Caco-2 (cell line): ENCODE measurements around the gene TEAD1. TPM values are rescaled to one million over a fixed set of nuclear protein-coding genes. Genes with fewer than 3 reads are reported as not detected.

ENCODE experiments used
- BruUV-seq: library from RNA; stranded (reverse); fragments of 400-500 nt; replicated peaks from 2 replicates; lab custom pipeline; 2021; lab: Mats Ljungman, UMichigan
- CTCF ChIA-PET: fragments of 300-600 bp; sonication (Branson Sonifier 250); formaldehyde crosslinking; loops from one replicate; lab custom pipeline; 2022; ENCODE audit warnings: antibody characterized with exemption; lab: Charles Lee
- POLR2A ChIA-PET: fragments of 300-600 bp; sonication (Branson Sonifier 250); formaldehyde crosslinking; loops from one replicate; lab custom pipeline; 2022; ENCODE audit warnings: antibody characterized with exemption; lab: Charles Lee
- DNase-seq, 2 experiments: peaks; one replicate each; pipeline versions ENCODE4 v3.0.0 to v3.0.0-alpha.2; 2020 to 2022
- H3K27me3 ChIP-seq: replicated peaks from 2 replicates; pipeline ENCODE4 v1.6.0; 2011; ENCODE audit warnings: low read length; ENCODE audit not compliant: control insufficient read depth, insufficient read depth
- H3K36me3 ChIP-seq: 2 replicates; pipeline ENCODE4 v1.5.1; 2011; ENCODE audit warnings: low read length; ENCODE audit not compliant: control insufficient read depth, insufficient read depth
- H3K4me1 ChIP-seq: fragments of 250-450 bp; sonication (Bioruptor Pico); 2 replicates; pipeline ENCODE4 v1.5.1; 2020; ENCODE audit warnings: mild to moderate bottlenecking
- H3K4me3 ChIP-seq: 2 replicates; pipeline ENCODE4 v1.5.1; 2011; ENCODE audit warnings: low read depth, mild to moderate bottlenecking, control low read depth, low read length
- H3K9me3 ChIP-seq: fragments of 250-450 bp; sonication (Bioruptor Pico); 2 replicates; pipeline ENCODE4 v1.5.1; 2020; ENCODE audit warnings: mild to moderate bottlenecking, moderate library complexity
- H3K27ac Mint-ChIP-seq: one replicate; pipeline ENCODE4 v1.8.0; 2022; ENCODE audit warnings: mixed read lengths; ENCODE audit not compliant: unreplicated experiment
- H3K27me3 Mint-ChIP-seq: one replicate; pipeline ENCODE4 v1.8.0; 2022; ENCODE audit warnings: mixed read lengths; ENCODE audit not compliant: insufficient read depth, unreplicated experiment
- H3K36me3 Mint-ChIP-seq: one replicate; pipeline ENCODE4 v1.8.0; 2022; ENCODE audit warnings: mild to moderate bottlenecking, mixed read lengths; ENCODE audit not compliant: insufficient read depth, unreplicated experiment
- H3K4me1 Mint-ChIP-seq: one replicate; pipeline ENCODE4 v1.8.0; 2022; ENCODE audit warnings: low read depth, mixed read lengths; ENCODE audit not compliant: unreplicated experiment
- H3K4me3 Mint-ChIP-seq: one replicate; pipeline ENCODE4 v1.8.0; 2022; ENCODE audit warnings: mild to moderate bottlenecking, moderate library complexity, mixed read lengths; ENCODE audit not compliant: unreplicated experiment
- H3K9me3 Mint-ChIP-seq: one replicate; pipeline ENCODE4 v1.8.0; 2022; ENCODE audit warnings: mixed read lengths; ENCODE audit not compliant: unreplicated experiment
- intact Hi-C: fragments of 100-400 bp; cut with micrococcal nuclease; formaldehyde crosslinking; loops from one replicate; pipeline ENCODE4 v1.10.0; 2022; ENCODE audit not compliant: unreplicated experiment
- total RNA-seq: library from RNA; stranded (reverse); gene quantifications from 2 replicates; pipeline ENCODE4 v1.2.3, GENCODE V29; 2022
- TF ChIP-seq, protein P1 (sequence below), 2 experiments: fragments of 200-600 bp in 1 of 2; IDR thresholded peaks; 1 replicate in 1 of 2; 2 replicates in 1 of 2; pipeline versions ENCODE4 v1.5.1 to v1.8.0; 2011 to 2022; ENCODE audit warnings: antibody characterized with exemption in 1 of 2, control low read depth in 1 of 2, inconsistent platforms in 1 of 2, low read depth in 1 of 2, low read length in 1 of 2, mild to moderate bottlenecking in 1 of 2, moderate library complexity in 1 of 2; ENCODE audit not compliant: insufficient read depth in 1 of 2, severe bottlenecking in 1 of 2, unreplicated experiment in 1 of 2

TEAD1 gene
- total RNA-seq, 1 experiment from 2014 or later = 144 TPM

DNA sequence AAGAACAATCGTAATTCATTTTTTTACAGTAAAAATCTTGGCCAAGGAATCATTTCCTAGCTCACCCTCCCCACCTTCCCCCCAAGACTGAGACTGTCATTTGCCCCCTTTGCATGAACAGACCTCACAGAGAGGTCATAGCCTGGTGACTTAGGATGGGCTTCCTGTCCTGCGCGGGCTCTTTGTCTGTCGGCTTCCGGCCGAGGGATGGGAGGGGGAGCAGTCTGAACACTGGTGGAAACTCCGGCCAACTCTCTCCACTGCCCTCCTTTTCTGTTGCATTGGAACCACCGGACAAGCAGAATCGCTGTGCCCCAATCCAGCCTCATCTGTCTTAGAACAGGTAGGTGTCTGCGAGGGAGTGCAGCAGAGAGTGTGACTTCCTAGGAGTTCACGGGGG, 41.7 kb downstream of the TEAD1 start:
- Mint-ChIP-seq H3K4me3 (no peak overlapping the region), H3K36me3 (peaks cover 14% of the 10 kb centered on the region), H3K27ac (no peak overlapping the region), H3K9me3 (no peaks in the 10 kb centered on the region), H3K27me3 (no peaks in the 10 kb centered on the region), H3K4me1 (peaks cover 22% of the 10 kb centered on the region)
- Histone ChIP-seq H3K4me3 (no peak overlapping the region), H3K27me3 (no peaks in the 10 kb centered on the region), H3K9me3 (no peaks in the 10 kb centered on the region), H3K36me3 (no peaks in the 10 kb centered on the region), H3K4me1 (peaks cover 14% of the 10 kb centered on the region)
- DNase-seq = no peak
- TF ChIP-seq, protein P1, sequence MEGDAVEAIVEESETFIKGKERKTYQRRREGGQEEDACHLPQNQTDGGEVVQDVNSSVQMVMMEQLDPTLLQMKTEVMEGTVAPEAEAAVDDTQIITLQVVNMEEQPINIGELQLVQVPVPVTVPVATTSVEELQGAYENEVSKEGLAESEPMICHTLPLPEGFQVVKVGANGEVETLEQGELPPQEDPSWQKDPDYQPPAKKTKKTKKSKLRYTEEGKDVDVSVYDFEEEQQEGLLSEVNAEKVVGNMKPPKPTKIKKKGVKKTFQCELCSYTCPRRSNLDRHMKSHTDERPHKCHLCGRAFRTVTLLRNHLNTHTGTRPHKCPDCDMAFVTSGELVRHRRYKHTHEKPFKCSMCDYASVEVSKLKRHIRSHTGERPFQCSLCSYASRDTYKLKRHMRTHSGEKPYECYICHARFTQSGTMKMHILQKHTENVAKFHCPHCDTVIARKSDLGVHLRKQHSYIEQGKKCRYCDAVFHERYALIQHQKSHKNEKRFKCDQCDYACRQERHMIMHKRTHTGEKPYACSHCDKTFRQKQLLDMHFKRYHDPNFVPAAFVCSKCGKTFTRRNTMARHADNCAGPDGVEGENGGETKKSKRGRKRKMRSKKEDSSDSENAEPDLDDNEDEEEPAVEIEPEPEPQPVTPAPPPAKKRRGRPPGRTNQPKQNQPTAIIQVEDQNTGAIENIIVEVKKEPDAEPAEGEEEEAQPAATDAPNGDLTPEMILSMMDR (IDR thresholded peaks at IDR 0.05; ENCODE audit: insufficient read depth in 1 of 2, low read depth in 1 of 2, low read length in 1 of 2, severe bottlenecking in 1 of 2, unreplicated experiment in 1 of 2) = no peak
- no TSS peak for BruUV-seq
- POLR2A ChIA-PET = no interaction called here
- intact Hi-C loops = no loop called here
- CTCF ChIA-PET = interaction anchor here (0.6 kb wide), 1 partner anchor 223 kb away, joined by 3 read pairs; no protein-coding TSS in a partner anchor

DNA sequence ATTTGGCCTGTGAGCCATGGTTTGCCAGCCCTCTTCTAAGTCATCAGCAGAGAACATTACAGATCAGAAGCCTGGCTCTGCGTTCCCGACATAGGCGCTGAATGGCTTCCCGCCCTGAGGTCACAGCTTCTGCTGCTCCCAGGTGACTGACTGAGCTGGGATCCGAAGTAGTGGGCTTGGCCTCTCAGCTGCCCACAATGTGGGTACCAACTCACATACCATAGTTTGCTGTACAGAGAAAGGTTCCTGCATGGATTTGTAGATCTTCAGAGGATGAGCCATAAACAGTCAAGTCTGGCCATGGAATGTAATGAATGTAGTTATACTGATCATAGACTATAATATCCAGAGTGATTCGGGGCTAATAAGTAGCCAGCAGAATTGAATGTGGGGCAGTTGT, 42.6 kb downstream of the TEAD1 start:
- Histone ChIP-seq H3K36me3 (no peaks in the 10 kb centered on the region), H3K27me3 (no peaks in the 10 kb centered on the region), H3K4me1 (peaks cover 20% of the 10 kb centered on the region), H3K9me3 (no peaks in the 10 kb centered on the region), H3K4me3 (no peak overlapping the region)
- H3K4me3 Mint-ChIP-seq = no peak overlapping the region
- DNase-seq = no peak
- ChIA-PET POLR2A (no interaction called here), CTCF (no interaction called here)
- TF ChIP-seq, protein P1 (IDR thresholded peaks at IDR 0.05; ENCODE audit: insufficient read depth in 1 of 2, low read depth in 1 of 2, low read length in 1 of 2, severe bottlenecking in 1 of 2, unreplicated experiment in 1 of 2) = no peak
- H3K9me3 Mint-ChIP-seq = no peaks in the 10 kb centered on the region
- intact Hi-C loops = no loop called here
- H3K27ac Mint-ChIP-seq = no peak overlapping the region
- H3K4me1 Mint-ChIP-seq = peaks cover 27% of the 10 kb centered on the region
- H3K36me3 Mint-ChIP-seq = peaks cover 14% of the 10 kb centered on the region
- no TSS peak for BruUV-seq
- no peaks in the 10 kb centered on the region for H3K27me3 Mint-ChIP-seq

DNA sequence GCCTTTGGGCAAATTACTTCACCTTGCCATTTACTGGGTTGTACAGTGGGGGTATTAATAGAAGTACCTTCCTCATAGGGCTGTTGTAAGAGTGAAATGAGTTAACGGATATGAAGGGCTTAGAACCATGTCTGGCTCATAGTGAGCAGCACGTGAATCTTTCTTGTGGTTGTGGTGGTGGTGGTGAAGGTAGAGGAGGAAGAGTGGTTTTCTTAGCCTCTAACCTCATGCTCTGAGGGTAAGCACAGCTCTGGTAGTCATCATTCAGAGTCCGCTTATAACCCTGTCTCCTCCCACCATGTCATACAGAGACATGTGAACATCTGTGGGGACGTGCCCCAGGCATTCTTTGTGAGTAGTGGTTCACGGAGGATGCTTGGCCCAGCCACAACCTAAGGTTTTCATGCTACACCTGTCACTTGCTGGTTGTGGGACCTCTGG, 43.6 kb downstream of the TEAD1 start:
- Mint-ChIP-seq H3K27ac (no peak overlapping the region), H3K27me3 (no peaks in the 10 kb centered on the region), H3K4me3 (no peak overlapping the region), H3K4me1 (peaks cover 37% of the 10 kb centered on the region), H3K9me3 (no peaks in the 10 kb centered on the region), H3K36me3 (peaks cover 14% of the 10 kb centered on the region)
- intact Hi-C loops = no loop called here
- peaks cover 31% of the 10 kb centered on the region for H3K4me1 ChIP-seq
- BruUV-seq = no TSS peak
- no peak overlapping the region for H3K4me3 ChIP-seq
- TF ChIP-seq, protein P1 (IDR thresholded peaks at IDR 0.05; ENCODE audit: insufficient read depth in 1 of 2, low read depth in 1 of 2, low read length in 1 of 2, severe bottlenecking in 1 of 2, unreplicated experiment in 1 of 2) = no peak
- H3K27me3 ChIP-seq = no peaks in the 10 kb centered on the region
- no peaks in the 10 kb centered on the region for H3K9me3 ChIP-seq
- POLR2A ChIA-PET = no interaction called here
- no peaks in the 10 kb centered on the region for H3K36me3 ChIP-seq
- no peak for DNase-seq
- CTCF ChIA-PET = no interaction called here
